Activated T-cell treated with anti-CD3 and anti-CD28 coated beads for 1 hour (primary cell): ENCODE data around the gene LRRC25.
A peak's percentile ranks its signal among the peaks of the same experiment; 100 is the strongest.
"Not testable (repeated sequence)": the region's sequence is repeated elsewhere in the genome, so short reads cannot be mapped to it uniquely, and the experiment has no call there.

Source experiments
- DNase-seq: peaks from one replicate; pipeline ENCODE4 v3.0.0-alpha.2; 2020; ENCODE audit warnings: low read depth

The LRRC25 gene

GRCh38 chr19:18402455-18403248, 5.2 kb upstream of the LRRC25 start:
- not testable (repeated sequence) for DNase-seq

GRCh38 chr19:18401580-18402112, 4.2 kb upstream of the LRRC25 start:
- no peak for DNase-seq

- DNase-seq, result no peak
Measured at GRCh38 chr19:18399008-18399407, 1.6 kb upstream of the LRRC25 start.

GRCh38 chr19:18396471-18397241, 766 bp downstream of the LRRC25 start:
- DNase-seq, result no peak

GRCh38 chr19:18393836-18394235, 3.6 kb downstream of the LRRC25 start:
- DNase-seq, result no peak

GRCh38 chr19:18392926-18393325, 4.5 kb downstream of the LRRC25 start:
- no peak for DNase-seq

GRCh38 chr19:18392417-18392816, 5.0 kb downstream of the LRRC25 start:
- DNase-seq, result no peak

- DNase-seq, result no peak
Measured at GRCh38 chr19:18391509-18392075, 5.8 kb downstream of the LRRC25 start.

- no peak for DNase-seq
Measured at GRCh38 chr19:18390065-18390907, 7.1 kb downstream of the LRRC25 start.

GRCh38 chr19:18389726-18390064, 7.7 kb downstream of the LRRC25 start:
- DNase-seq, result no peak

GRCh38 chr19:18388960-18389725, 8.3 kb downstream of the LRRC25 start:
- no peak for DNase-seq

- peak; percentile 72 for DNase-seq
Measured at GRCh38 chr19:18388100-18388959, 9.1 kb downstream of the LRRC25 start.

- no peak for DNase-seq
Measured at GRCh38 chr19:18386543-18387271, 10.7 kb downstream of the LRRC25 start.

- DNase-seq, result no peak
Measured at GRCh38 chr19:18385675-18386542, 11.5 kb downstream of the LRRC25 start, which contains the start of gene GDF15. Gene GDF15, plus strand, starts transcription at chr19:18386158. Its CDS starts 32 bp downstream, at chr19:18386190.

- no peak for DNase-seq
Measured at GRCh38 chr19:18385359-18385674, 12.1 kb downstream of the LRRC25 start.

GRCh38 chr19:18384775-18385174, 12.6 kb downstream of the LRRC25 start:
- no peak for DNase-seq

GRCh38 chr19:18383622-18384021, 13.8 kb downstream of the LRRC25 start:
- DNase-seq, result not testable (repeated sequence)

GRCh38 chr19:18380843-18381242, 16.6 kb downstream of the LRRC25 start:
- no peak for DNase-seq
